ENCODE results near the gene BPI. TPM values are rescaled to one million over a fixed set of nuclear protein-coding genes. Genes with fewer than 3 reads are reported as not detected.

The BPI gene
- total RNA-seq, 2 donors from 2014 or later: not detected

DNA sequence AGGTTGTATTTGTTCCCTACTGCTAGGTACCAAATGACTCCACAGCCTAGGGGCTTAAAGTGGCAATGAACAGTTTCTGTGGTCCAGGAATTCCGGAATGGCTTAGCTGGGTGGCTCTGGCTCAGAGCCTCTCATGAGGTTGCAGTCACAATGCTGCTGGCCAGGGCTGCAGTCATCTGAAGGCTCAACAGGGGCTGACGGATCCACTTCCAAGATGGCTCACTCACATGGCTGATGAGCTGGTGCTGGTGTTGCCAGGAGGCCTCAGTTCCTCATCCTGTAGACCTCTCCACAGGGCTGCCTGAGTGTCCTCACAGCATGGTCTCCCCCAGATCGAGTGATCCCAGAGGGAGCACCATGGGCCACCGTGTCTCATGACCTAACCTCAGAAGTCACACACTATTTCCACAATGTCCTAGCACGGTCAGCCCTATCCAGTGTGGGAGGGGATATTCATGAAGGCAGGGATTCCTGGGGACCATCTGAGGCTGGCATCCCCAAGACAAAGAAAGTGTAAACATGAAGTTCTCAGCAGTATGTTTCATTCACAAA, 19.0 kb upstream of the BPI start:
- H3K9me3 Mint-ChIP-seq: no peaks in the 10 kb centered on the region
- H3K27ac Mint-ChIP-seq: no peak overlapping the region
- DNase-seq (ENCODE audit: low spot score): no peak

DNA sequence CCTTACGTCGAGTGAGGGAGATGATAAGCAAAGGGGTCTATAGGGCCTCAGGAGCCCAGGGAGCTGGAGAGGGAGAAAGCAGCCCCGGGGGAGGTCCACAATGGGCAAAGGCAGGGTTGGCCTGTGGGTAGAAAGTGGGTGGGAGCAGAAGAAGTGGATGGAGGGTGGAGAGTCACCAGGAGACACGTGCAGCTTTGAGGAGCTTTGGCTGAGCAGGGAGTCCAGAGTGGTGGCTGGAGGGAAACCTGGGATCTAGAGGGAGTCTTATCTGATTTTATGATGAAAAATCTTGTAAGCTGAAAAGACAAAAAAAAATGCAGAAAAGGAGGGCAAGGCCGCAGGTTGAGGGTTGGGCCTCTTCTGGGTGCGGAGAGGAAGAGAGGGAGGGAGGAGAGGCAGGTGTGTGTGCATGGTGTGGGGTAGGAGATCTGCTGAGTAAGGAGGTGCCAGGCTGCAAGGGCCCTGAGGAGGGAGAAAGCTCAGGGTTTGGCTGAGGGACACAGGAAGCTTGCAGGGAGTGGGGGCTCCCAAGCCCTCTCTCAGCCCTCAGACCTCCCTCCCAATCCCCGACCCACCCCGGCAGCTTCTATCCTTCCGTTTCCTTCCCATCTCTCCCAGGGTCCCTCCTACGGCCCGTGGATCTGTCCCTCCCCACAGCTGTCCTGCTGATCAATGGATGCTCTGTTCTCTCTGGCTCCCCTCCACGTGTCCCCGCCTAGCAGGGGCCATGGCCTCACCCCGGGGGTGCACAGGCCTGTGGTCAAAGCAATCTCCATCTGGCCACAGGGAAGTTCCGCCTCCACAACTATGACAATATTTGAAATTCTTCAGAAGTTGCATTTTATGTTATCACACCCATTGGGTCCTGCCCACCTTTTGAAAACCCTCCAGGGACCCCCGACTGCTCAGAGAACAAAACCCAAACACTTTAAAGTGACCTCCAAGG, 17.1 kb upstream of the BPI start:
- H3K4me1 Mint-ChIP-seq (ENCODE audit: low read depth in 2 of 2): peaks cover 0 to 2% of the 10 kb centered on the region in 2 donors
- no peak for DNase-seq (ENCODE audit: low spot score)
- no peak overlapping the region for H3K4me3 Mint-ChIP-seq
- ATAC-seq: peak in 1 of 2 donors; percentile 50
- H3K27me3 Mint-ChIP-seq: peaks cover 17 to 25% of the 10 kb centered on the region in 2 donors
- H3K36me3 Mint-ChIP-seq: no peaks in the 10 kb centered on the region
- H3K9me3 Mint-ChIP-seq: no peaks in the 10 kb centered on the region
- no peak overlapping the region for H3K27ac Mint-ChIP-seq

More for the DNA sequence above, 19.0 kb upstream of the BPI start:
- H3K36me3 Mint-ChIP-seq: no peaks in the 10 kb centered on the region
- no peak overlapping the region for H3K4me3 Mint-ChIP-seq
- ATAC-seq: peak in 1 of 2 donors; percentile 53
- H3K27me3 Mint-ChIP-seq: peaks cover 17 to 18% of the 10 kb centered on the region in 2 donors
- peaks cover 0 to 2% of the 10 kb centered on the region in 2 donors for H3K4me1 Mint-ChIP-seq (ENCODE audit: low read depth in 2 of 2)

DNA sequence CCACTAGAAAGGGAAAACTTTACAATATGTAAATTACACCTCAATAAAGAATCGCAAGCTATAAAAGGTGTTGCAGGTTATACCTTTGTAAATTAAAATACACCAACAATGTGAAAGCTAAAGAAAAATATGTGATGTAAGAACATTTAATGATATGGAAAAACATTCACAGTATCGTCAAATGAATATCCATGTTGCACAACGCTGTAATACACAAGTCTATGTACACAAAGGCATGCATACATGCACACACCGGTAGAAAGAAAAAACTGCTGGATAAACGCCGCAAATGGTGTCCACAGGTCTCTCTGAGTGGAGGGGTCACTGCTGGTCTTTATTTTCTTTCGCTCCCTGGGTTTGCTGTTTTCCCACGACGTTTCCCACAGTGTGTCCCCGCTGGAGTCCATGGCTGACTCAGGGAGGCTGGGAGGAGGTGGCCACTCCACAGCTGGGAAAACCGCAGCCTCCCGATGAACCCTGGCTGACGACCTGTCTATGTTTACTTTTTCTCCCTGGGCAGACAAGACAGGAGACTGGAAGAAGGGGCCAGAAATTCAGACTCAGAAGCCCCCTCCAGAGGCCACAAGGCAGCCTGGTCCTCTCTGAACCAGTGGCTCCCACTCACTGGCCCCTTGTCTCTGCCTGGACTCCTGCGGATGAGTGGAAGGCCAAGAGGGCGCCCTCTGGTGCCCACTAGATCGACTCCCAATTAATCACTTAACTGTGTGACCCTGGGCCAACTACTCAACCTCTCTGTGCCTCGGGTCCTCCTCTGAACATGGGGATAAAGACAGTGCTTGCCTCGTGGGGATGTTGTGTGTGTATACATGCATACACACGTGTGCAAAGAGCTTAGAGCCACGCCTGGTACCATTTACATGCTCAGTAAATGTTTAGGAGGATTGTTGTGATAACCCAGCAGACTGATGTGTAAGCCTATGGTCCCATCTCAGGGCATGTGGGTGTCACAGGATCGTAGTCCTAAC, 12.8 kb upstream of the BPI start:
- H3K36me3 Mint-ChIP-seq: no peaks in the 10 kb centered on the region
- DNase-seq (ENCODE audit: low spot score): no peak
- H3K9me3 Mint-ChIP-seq: no peaks in the 10 kb centered on the region
- peaks cover 27 to 28% of the 10 kb centered on the region in 2 donors for H3K27me3 Mint-ChIP-seq
- peak in 1 of 2 donors; percentile 18 for ATAC-seq
- no peak overlapping the region for H3K27ac Mint-ChIP-seq
- peaks cover 0 to 2% of the 10 kb centered on the region in 2 donors for H3K4me1 Mint-ChIP-seq (ENCODE audit: low read depth in 2 of 2)
- H3K4me3 Mint-ChIP-seq: no peak overlapping the region

- Mint-ChIP-seq H3K27me3 (peaks cover 21 to 22% of the 10 kb centered on the region in 2 donors), H3K4me1 (ENCODE audit: low read depth in 2 of 2) (peaks cover 0 to 2% of the 10 kb centered on the region in 2 donors), H3K36me3 (no peaks in the 10 kb centered on the region), H3K4me3 (no peak overlapping the region), H3K27ac (no peak overlapping the region), H3K9me3 (no peaks in the 10 kb centered on the region)
- no peak for DNase-seq (ENCODE audit: low spot score)
- no peak for ATAC-seq
Measured at GRCh38 chr20:38291966-38292365, 12.0 kb upstream of the BPI start.

DNA sequence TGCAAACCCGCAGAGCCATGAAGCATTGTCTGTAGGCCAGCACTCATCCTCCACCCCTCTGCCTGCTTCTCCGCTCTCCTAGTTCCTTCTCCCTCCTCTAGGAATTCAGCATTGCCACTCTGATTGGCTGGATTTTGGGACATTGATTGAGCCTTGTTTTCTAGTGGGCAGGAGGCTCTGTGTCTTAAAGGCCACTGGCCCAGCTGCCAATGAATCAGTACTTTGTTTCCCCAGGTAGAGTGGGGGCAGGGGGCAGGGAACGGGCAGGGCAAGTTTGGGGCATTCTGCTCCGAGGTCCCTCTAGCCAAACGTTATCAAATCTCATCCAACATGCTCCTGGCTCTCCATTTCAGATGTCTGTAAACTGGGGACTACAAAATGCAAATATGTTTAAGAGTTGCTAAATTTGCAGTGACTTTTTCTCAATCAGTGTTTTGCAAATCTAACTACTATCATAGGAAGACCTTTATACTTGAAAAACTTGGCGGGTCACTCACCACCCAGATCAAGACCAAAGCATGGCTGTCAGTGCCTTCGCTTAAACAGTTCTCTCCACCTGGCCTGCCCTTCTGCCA, 10.4 kb upstream of the BPI start:
- Mint-ChIP-seq H3K4me3 (no peak overlapping the region), H3K27me3 (peaks cover 12 to 13% of the 10 kb centered on the region in 2 donors), H3K9me3 (no peaks in the 10 kb centered on the region), H3K4me1 (ENCODE audit: low read depth in 2 of 2) (no peaks in the 10 kb centered on the region), H3K36me3 (no peaks in the 10 kb centered on the region), H3K27ac (no peak overlapping the region)
- DNase-seq (ENCODE audit: low spot score) (no peak), ATAC-seq (no peak)

DNA sequence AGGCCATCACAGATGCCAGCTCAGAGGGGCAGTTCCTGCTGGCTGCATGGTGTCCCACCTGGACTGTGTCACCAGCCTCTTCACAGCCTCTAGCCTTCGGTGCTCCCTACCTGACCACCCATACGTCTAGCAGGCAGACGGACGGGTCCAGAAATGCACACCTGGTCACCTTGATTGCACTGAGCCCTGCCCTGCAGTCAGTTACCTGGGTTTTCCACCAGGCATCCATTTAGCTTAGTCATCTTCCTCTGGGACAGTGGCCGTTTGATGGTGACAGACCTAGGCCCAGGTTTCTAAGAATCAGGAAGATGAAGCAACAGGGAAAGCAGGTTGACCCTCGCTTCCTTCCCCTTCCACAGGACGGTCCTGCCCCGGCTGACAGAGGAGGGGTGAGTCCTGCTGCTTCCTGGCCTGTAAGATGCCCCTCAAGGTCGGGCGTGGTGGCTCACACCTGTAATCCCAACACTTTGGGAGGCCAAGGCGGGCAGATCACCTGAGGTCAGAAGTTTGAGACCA, 9.8 kb upstream of the BPI start:
- no peaks in the 10 kb centered on the region for H3K9me3 Mint-ChIP-seq
- no peaks in the 10 kb centered on the region for H3K4me1 Mint-ChIP-seq (ENCODE audit: low read depth in 2 of 2)
- DNase-seq (ENCODE audit: low spot score) (no peak), ATAC-seq (no peak)
- H3K27ac Mint-ChIP-seq: no peak overlapping the region
- no peak overlapping the region for H3K4me3 Mint-ChIP-seq
- H3K27me3 Mint-ChIP-seq: peaks cover 12 to 13% of the 10 kb centered on the region in 2 donors
- H3K36me3 Mint-ChIP-seq: no peaks in the 10 kb centered on the region

DNA sequence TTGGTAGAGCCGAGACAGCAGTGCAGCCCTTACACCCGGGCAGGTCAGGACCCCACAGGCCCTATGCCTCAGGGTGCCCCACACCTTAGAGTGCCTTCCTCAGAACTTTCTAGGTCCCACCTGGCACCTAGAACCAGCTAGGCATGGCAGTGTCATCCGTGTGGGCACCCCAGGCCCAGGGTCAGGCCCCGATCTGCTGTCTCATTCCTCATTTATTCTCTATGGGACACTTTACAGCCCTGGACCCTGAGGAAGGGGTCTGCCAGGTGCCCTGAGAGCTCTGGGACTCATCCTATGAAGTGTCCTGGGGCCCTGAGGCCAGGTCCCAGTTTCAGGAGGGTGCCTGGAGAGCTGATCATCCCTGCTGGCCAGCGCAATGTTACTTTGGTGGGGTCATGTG, 8.1 kb upstream of the BPI start:
- ATAC-seq: no peak
- Mint-ChIP-seq H3K9me3 (no peaks in the 10 kb centered on the region), H3K4me3 (no peak overlapping the region), H3K36me3 (no peaks in the 10 kb centered on the region), H3K27me3 (peaks cover 17 to 18% of the 10 kb centered on the region in 2 donors), H3K27ac (no peak overlapping the region), H3K4me1 (ENCODE audit: low read depth in 2 of 2) (no peaks in the 10 kb centered on the region)
- DNase-seq (ENCODE audit: low spot score): no peak

- H3K27me3 Mint-ChIP-seq: peaks cover 19 to 24% of the 10 kb centered on the region in 2 donors
- no peak overlapping the region for H3K27ac Mint-ChIP-seq
- H3K36me3 Mint-ChIP-seq: no peaks in the 10 kb centered on the region
- DNase-seq (ENCODE audit: low spot score) (no peak), ATAC-seq (no peak)
- no peaks in the 10 kb centered on the region for H3K4me1 Mint-ChIP-seq (ENCODE audit: low read depth in 2 of 2)
- H3K4me3 Mint-ChIP-seq: no peak overlapping the region
- no peaks in the 10 kb centered on the region for H3K9me3 Mint-ChIP-seq
Measured at GRCh38 chr20:38296433-38296832, 7.5 kb upstream of the BPI start.

GRCh38 chr20:38297916-38298674, 5.9 kb upstream of the BPI start:
- ATAC-seq (no peak), DNase-seq (ENCODE audit: low spot score) (no peak)
- no peak overlapping the region for H3K27ac Mint-ChIP-seq
- peaks cover 2% of the 10 kb centered on the region in 2 donors for H3K4me1 Mint-ChIP-seq (ENCODE audit: low read depth in 2 of 2)
- H3K36me3 Mint-ChIP-seq: no peaks in the 10 kb centered on the region
- H3K4me3 Mint-ChIP-seq: no peak overlapping the region
- H3K9me3 Mint-ChIP-seq: no peaks in the 10 kb centered on the region
- H3K27me3 Mint-ChIP-seq: peaks cover 21 to 34% of the 10 kb centered on the region in 2 donors

DNA sequence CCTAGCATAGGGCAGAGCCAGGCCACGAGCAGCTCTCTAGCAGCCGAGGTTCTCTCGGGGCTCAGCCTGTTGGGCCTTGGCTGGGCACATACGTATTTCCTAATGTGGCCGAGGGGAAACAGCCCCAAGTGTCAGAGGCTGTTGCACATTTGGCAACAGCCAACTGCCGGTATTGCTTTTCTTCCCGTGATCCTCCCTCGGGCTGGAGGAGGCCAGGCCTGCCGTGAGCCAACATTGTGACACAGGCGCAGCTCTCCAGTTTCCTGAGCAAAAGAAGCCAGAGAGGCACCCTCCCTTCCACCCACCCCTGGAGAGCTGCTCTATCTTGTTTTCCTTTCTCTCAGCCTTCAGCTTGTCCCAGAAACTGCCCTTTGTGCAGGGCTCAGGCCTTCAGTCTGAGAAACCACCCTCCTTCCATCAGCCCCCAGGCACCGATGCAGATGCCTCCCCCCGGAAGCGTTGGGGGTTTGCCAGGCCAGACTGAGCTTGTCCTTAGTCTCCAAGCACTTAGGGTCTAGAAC, 5.1 kb upstream of the BPI start:
- Mint-ChIP-seq H3K36me3 (no peaks in the 10 kb centered on the region), H3K27me3 (peaks cover 26 to 35% of the 10 kb centered on the region in 2 donors), H3K4me1 (ENCODE audit: low read depth in 2 of 2) (peaks cover 8 to 9% of the 10 kb centered on the region in 2 donors), H3K4me3 (no peak overlapping the region), H3K9me3 (no peaks in the 10 kb centered on the region), H3K27ac (no peak overlapping the region)
- no peak for ATAC-seq
- DNase-seq (ENCODE audit: low spot score): no peak

DNA sequence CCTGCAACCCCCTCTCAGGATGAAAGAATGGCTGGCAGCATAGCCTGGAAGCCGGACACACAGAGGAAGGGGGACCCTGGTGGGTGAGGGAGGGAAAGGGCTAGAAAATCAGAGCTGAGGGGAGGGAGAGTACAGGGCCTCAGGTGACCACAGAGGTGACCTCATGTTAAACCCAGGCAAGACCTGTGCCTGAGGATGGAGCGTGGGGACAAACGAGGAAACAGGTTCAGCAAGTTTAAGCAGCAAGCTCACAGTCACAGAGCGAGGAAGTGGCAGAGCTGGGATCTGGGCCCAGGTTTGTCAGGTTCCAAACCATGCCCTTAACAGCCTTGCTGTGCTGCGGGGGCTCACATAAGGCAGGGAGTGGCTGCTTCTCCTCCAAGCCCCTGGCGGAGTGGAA, 4.0 kb upstream of the BPI start:
- Mint-ChIP-seq H3K27ac (no peak overlapping the region), H3K27me3 (peaks cover 35 to 36% of the 10 kb centered on the region in 2 donors), H3K4me1 (ENCODE audit: low read depth in 2 of 2) (peaks cover 17 to 19% of the 10 kb centered on the region in 2 donors), H3K9me3 (no peaks in the 10 kb centered on the region), H3K4me3 (no peak overlapping the region), H3K36me3 (no peaks in the 10 kb centered on the region)
- no peak for DNase-seq (ENCODE audit: low spot score)
- ATAC-seq: no peak

GRCh38 chr20:38300438-38300837, 3.5 kb upstream of the BPI start:
- H3K27me3 Mint-ChIP-seq: peaks cover 36 to 38% of the 10 kb centered on the region in 2 donors
- H3K4me1 Mint-ChIP-seq (ENCODE audit: low read depth in 2 of 2): peaks cover 17 to 20% of the 10 kb centered on the region in 2 donors
- ATAC-seq (no peak), DNase-seq (ENCODE audit: low spot score) (no peak)
- no peak overlapping the region for H3K27ac Mint-ChIP-seq
- H3K4me3 Mint-ChIP-seq: no peak overlapping the region
- H3K9me3 Mint-ChIP-seq: no peaks in the 10 kb centered on the region
- no peaks in the 10 kb centered on the region for H3K36me3 Mint-ChIP-seq
